ENCODE data around the gene MND1.

Gene MND1

GRCh38 chr4:153344131-153345011 lies at the start of gene MND1:
MND1 (plus strand) TSS chr4:153344688; CDS start chr4:153344738, 50 bp downstream.
- DNase-seq (ENCODE audit: low read depth) = peak; percentile 79
- TF ChIP-seq CTCF (conservative IDR thresholded peaks at IDR 0.05; ENCODE audit: low read depth, low read length) = peak; percentile 62
- peak within 1 kb of the TSS; percentile 74 for H3K4me3 ChIP-seq (ENCODE audit: low read depth, low read length)

GRCh38 chr4:153295131-153295755 lies 49.2 kb upstream of the MND1 start:
- DNase-seq (ENCODE audit: low read depth) = no peak
- no peak overlapping the region for H3K4me3 ChIP-seq (ENCODE audit: low read depth, low read length)
- no peak for TF ChIP-seq CTCF (conservative IDR thresholded peaks at IDR 0.05; ENCODE audit: low read depth, low read length)

GRCh38 chr4:153296040-153296823 lies 48.3 kb upstream of the MND1 start:
- TF ChIP-seq CTCF (conservative IDR thresholded peaks at IDR 0.05; ENCODE audit: low read depth, low read length) = no peak
- no peak overlapping the region for H3K4me3 ChIP-seq (ENCODE audit: low read depth, low read length)
- DNase-seq (ENCODE audit: low read depth) = peak; percentile 28

GRCh38 chr4:153297116-153297515 lies 47.4 kb upstream of the MND1 start:
- no peak overlapping the region for H3K4me3 ChIP-seq (ENCODE audit: low read depth, low read length)
- DNase-seq (ENCODE audit: low read depth) = no peak
- no peak for TF ChIP-seq CTCF (conservative IDR thresholded peaks at IDR 0.05; ENCODE audit: low read depth, low read length)

- TF ChIP-seq CTCF (conservative IDR thresholded peaks at IDR 0.05; ENCODE audit: low read depth, low read length) = no peak
- no peak overlapping the region for H3K4me3 ChIP-seq (ENCODE audit: low read depth, low read length)
- no peak for DNase-seq (ENCODE audit: low read depth)
These were observed 33.7 kb upstream of the MND1 start for GRCh38 chr4:153310793-153311192.

GRCh38 chr4:153314915-153315314 lies 29.6 kb upstream of the MND1 start:
- DNase-seq (ENCODE audit: low read depth) = no peak
- H3K4me3 ChIP-seq (ENCODE audit: low read depth, low read length) = no peak overlapping the region
- TF ChIP-seq CTCF (conservative IDR thresholded peaks at IDR 0.05; ENCODE audit: low read depth, low read length) = no peak
